GM18502 (cell line): ENCODE data around the gene OASL.

Source experiments
- ATAC-seq: cut with Tn5 transposase; IDR thresholded peaks from one replicate; pipeline ENCODE4 v1.9.1; 2021; ENCODE audit warnings: mild to moderate bottlenecking; ENCODE audit not compliant: unreplicated experiment, poor library complexity

Gene OASL

GRCh38 chr12:120972870-120973543 lies 66.0 kb downstream of the OASL start:
- no peak for ATAC-seq

- no peak for ATAC-seq
Observed at GRCh38 chr12:120971299-120972180, 67.5 kb downstream of the OASL start.

GRCh38 chr12:120970310-120970709 lies 68.7 kb downstream of the OASL start:
- ATAC-seq: no peak
